ENCODE measurements around the gene ZNF221. TPM values are rescaled to one million over a fixed set of nuclear protein-coding genes. Genes with fewer than 3 reads are reported as not detected.

The ZNF221 gene
- polyA plus RNA-seq, 1 donor (not counting 4 experiments of a cell fraction or from before 2014, with no cell fraction given), result 1.5 TPM

- H3K4me2 ChIP-seq (ENCODE audit: control insufficient read depth, extremely low read depth, insufficient read depth, low read depth, low read length), result no peak overlapping the region
- H3K79me2 ChIP-seq (ENCODE audit: control insufficient read depth, insufficient read depth, low read length), result no peaks in the 10 kb centered on the region
- no peaks in the 10 kb centered on the region for H3K9me1 ChIP-seq (ENCODE audit: control insufficient read depth, extremely low read depth, insufficient read depth, low read length)
- no peak overlapping the region for H2AFZ ChIP-seq (ENCODE audit: control insufficient read depth, low read length)
- no peak overlapping the region for H3K4me3 ChIP-seq (ENCODE audit: control insufficient read depth in 2 of 3, extremely low read depth in 1 of 3, insufficient read depth in 2 of 3, low read depth in 1 of 3, low read length in 3 of 3)
- DNase-seq (ENCODE audit: low read depth, low spot score) (no peak), FAIRE-seq (no peak)
- H3K27ac ChIP-seq (ENCODE audit: control insufficient read depth, insufficient read depth, low read length), result no peak overlapping the region
- TF ChIP-seq EZH2 (IDR thresholded peaks at IDR 0.05; ENCODE audit: low read length) (no peak), CTCF (optimal IDR thresholded peaks at IDR 0.05 in 1 of 3, IDR thresholded peaks at IDR 0.05 in 1 of 3, conservative IDR thresholded peaks at IDR 0.05 in 1 of 3; ENCODE audit: extremely low read depth in 1 of 3, insufficient read depth in 2 of 3, low read length in 3 of 3) (no peak)
- H4K20me1 ChIP-seq (ENCODE audit: control insufficient read depth, extremely low read depth, insufficient read depth, low read length), result no peaks in the 10 kb centered on the region
- no peak overlapping the region for H3K9ac ChIP-seq (ENCODE audit: control insufficient read depth, extremely low read depth, insufficient read depth, low read length)
- H3K36me3 ChIP-seq (ENCODE audit: control insufficient read depth in 2 of 2, extremely low read depth in 1 of 2, insufficient read depth in 2 of 2, low read length in 2 of 2), result no peaks in the 10 kb centered on the region
- peaks cover 5% of the 10 kb centered on the region for H3K4me1 ChIP-seq (ENCODE audit: control insufficient read depth, extremely low read depth, insufficient read depth, low read length)
- no peaks in the 10 kb centered on the region for H3K27me3 ChIP-seq (ENCODE audit: control insufficient read depth, extremely low read depth, insufficient read depth, low read length)
- dilution Hi-C loops (cut with MboI; ENCODE audit: extremely low pct_ligation_motif_present, low sequenced_read_pairs), result no loop called here
- no peaks in the 10 kb centered on the region for H3K9me3 ChIP-seq (ENCODE audit: control insufficient read depth, low read depth, low read length)
These were observed 11.3 kb upstream of the ZNF221 start for GRCh38 chr19:43939557-43940260.

GRCh38 chr19:43940719-43941118 is 10.3 kb upstream of the ZNF221 start:
- Histone ChIP-seq H2AFZ (ENCODE audit: control insufficient read depth, low read length) (no peak overlapping the region), H4K20me1 (ENCODE audit: control insufficient read depth, extremely low read depth, insufficient read depth, low read length) (no peaks in the 10 kb centered on the region), H3K4me1 (ENCODE audit: control insufficient read depth, extremely low read depth, insufficient read depth, low read length) (peaks cover 3% of the 10 kb centered on the region), H3K79me2 (ENCODE audit: control insufficient read depth, insufficient read depth, low read length) (no peaks in the 10 kb centered on the region), H3K36me3 (ENCODE audit: control insufficient read depth in 2 of 2, extremely low read depth in 1 of 2, insufficient read depth in 2 of 2, low read length in 2 of 2) (no peaks in the 10 kb centered on the region), H3K9me1 (ENCODE audit: control insufficient read depth, extremely low read depth, insufficient read depth, low read length) (no peaks in the 10 kb centered on the region), H3K9ac (ENCODE audit: control insufficient read depth, extremely low read depth, insufficient read depth, low read length) (no peak overlapping the region), H3K4me3 (ENCODE audit: control insufficient read depth in 2 of 3, extremely low read depth in 1 of 3, insufficient read depth in 2 of 3, low read depth in 1 of 3, low read length in 3 of 3) (no peak overlapping the region), H3K4me2 (ENCODE audit: control insufficient read depth, extremely low read depth, insufficient read depth, low read depth, low read length) (no peak overlapping the region), H3K27ac (ENCODE audit: control insufficient read depth, insufficient read depth, low read length) (no peak overlapping the region), H3K27me3 (ENCODE audit: control insufficient read depth, extremely low read depth, insufficient read depth, low read length) (no peaks in the 10 kb centered on the region), H3K9me3 (ENCODE audit: control insufficient read depth, low read depth, low read length) (no peaks in the 10 kb centered on the region)
- TF ChIP-seq EZH2 (IDR thresholded peaks at IDR 0.05; ENCODE audit: low read length) (no peak), CTCF (optimal IDR thresholded peaks at IDR 0.05 in 1 of 3, IDR thresholded peaks at IDR 0.05 in 1 of 3, conservative IDR thresholded peaks at IDR 0.05 in 1 of 3; ENCODE audit: extremely low read depth in 1 of 3, insufficient read depth in 2 of 3, low read length in 3 of 3) (no peak)
- FAIRE-seq, result no peak
- DNase-seq (ENCODE audit: low read depth, low spot score), result no peak
- dilution Hi-C loops (cut with MboI; ENCODE audit: extremely low pct_ligation_motif_present, low sequenced_read_pairs), result no loop called here

All from keratinocyte (primary cell).